Measurements from ENCODE around the gene APOBEC3C. TPM values are rescaled to one million over a fixed set of nuclear protein-coding genes. Genes with fewer than 3 reads are reported as not detected.
A peak's percentile ranks its signal among the peaks of the same experiment; 100 is the strongest.
"Not testable (repeated sequence)": the region's sequence is repeated elsewhere in the genome, so short reads cannot be mapped to it uniquely, and the experiment has no call there.

APOBEC3C gene
- total RNA-seq, 1 donor from 2014 or later: 29.8 TPM

GRCh38 chr22:38984224-38984623 lies 29.8 kb upstream of the APOBEC3C start:
- no peak for ATAC-seq

- peak; percentile 80 for ATAC-seq
Measured at GRCh38 chr22:38984784-38985757, 29.0 kb upstream of the APOBEC3C start.

- no peak for ATAC-seq
Measured at GRCh38 chr22:38986629-38987028, 27.4 kb upstream of the APOBEC3C start.

- no peak for ATAC-seq
Measured at GRCh38 chr22:38987171-38987895, 26.7 kb upstream of the APOBEC3C start.

- no peak for ATAC-seq
Measured at GRCh38 chr22:38989466-38989865, 24.6 kb upstream of the APOBEC3C start.

GRCh38 chr22:38992871-38993371 lies 21.1 kb upstream of the APOBEC3C start:
- peak; percentile 14 for ATAC-seq

GRCh38 chr22:38996105-38996504 lies 18.0 kb upstream of the APOBEC3C start:
- ATAC-seq: no peak

- no peak for ATAC-seq
Measured at GRCh38 chr22:38997518-38997917, 16.5 kb upstream of the APOBEC3C start.

GRCh38 chr22:39003165-39003638 lies 10.9 kb upstream of the APOBEC3C start:
- peak; percentile 78 for ATAC-seq

- ATAC-seq: no peak
Measured at GRCh38 chr22:39007177-39007576, 6.9 kb upstream of the APOBEC3C start.

GRCh38 chr22:39008271-39008850 lies 5.7 kb upstream of the APOBEC3C start:
- ATAC-seq: not testable (repeated sequence)

GRCh38 chr22:39010946-39011345 lies 3.1 kb upstream of the APOBEC3C start:
- no peak for ATAC-seq

GRCh38 chr22:39012533-39013511 lies 1.2 kb upstream of the APOBEC3C start:
- ATAC-seq: no peak

- ATAC-seq: not testable (repeated sequence)
Measured at GRCh38 chr22:39013561-39013941, 506 bp upstream of the APOBEC3C start.

- ATAC-seq: not testable (repeated sequence)
Measured at GRCh38 chr22:39014723-39015121, 665 bp downstream of the APOBEC3C start.

GRCh38 chr22:39016592-39016991 lies 2.5 kb downstream of the APOBEC3C start:
- no peak for ATAC-seq

GRCh38 chr22:39017596-39018365 lies 3.7 kb downstream of the APOBEC3C start:
- no peak for ATAC-seq

- not testable (repeated sequence) for ATAC-seq
Measured at GRCh38 chr22:39020021-39020651, 6.1 kb downstream of the APOBEC3C start.

- no peak for ATAC-seq
Measured at GRCh38 chr22:39021552-39022250, 7.6 kb downstream of the APOBEC3C start.
